ENCODE data around the gene DBX1.

Gene DBX1

DNA sequence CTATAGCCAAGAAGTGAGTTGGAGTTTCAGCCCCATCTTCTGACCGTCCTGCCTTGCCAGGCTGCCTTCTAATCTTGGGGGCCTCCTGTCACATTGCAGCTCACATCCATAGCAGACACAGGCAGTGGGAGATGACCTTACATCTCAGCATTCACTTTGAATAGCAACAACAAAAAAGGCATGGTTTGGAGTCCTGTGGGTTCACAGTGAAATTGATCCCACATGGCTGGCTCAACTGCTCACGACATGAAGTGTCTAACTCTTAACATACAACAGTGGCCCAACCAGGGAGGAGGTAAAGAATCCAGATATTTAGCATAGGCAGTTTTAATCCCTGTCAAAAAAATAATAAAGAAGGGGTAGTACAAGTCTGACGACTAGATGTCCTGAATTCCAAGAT, 38.1 kb downstream of the DBX1 start:
- no peak for DNase-seq (ENCODE audit: low read depth)
- TF ChIP-seq, protein P1, sequence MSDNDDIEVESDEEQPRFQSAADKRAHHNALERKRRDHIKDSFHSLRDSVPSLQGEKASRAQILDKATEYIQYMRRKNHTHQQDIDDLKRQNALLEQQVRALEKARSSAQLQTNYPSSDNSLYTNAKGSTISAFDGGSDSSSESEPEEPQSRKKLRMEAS (IDR thresholded peaks at IDR 0.05; ENCODE audit: low read depth, low read length): no peak
- TF ChIP-seq, protein P2, sequence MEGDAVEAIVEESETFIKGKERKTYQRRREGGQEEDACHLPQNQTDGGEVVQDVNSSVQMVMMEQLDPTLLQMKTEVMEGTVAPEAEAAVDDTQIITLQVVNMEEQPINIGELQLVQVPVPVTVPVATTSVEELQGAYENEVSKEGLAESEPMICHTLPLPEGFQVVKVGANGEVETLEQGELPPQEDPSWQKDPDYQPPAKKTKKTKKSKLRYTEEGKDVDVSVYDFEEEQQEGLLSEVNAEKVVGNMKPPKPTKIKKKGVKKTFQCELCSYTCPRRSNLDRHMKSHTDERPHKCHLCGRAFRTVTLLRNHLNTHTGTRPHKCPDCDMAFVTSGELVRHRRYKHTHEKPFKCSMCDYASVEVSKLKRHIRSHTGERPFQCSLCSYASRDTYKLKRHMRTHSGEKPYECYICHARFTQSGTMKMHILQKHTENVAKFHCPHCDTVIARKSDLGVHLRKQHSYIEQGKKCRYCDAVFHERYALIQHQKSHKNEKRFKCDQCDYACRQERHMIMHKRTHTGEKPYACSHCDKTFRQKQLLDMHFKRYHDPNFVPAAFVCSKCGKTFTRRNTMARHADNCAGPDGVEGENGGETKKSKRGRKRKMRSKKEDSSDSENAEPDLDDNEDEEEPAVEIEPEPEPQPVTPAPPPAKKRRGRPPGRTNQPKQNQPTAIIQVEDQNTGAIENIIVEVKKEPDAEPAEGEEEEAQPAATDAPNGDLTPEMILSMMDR (IDR thresholded peaks at IDR 0.05; ENCODE audit: low read depth, low read length): no peak
- no peak for TF ChIP-seq MYC (IDR thresholded peaks at IDR 0.05; ENCODE audit: low read depth, low read length)
- no peak for TF ChIP-seq POLR2A (IDR thresholded peaks at IDR 0.05; ENCODE audit: extremely low read depth, insufficient read length)
- H3K4me3 ChIP-seq (ENCODE audit: low read depth, low read length): no peak overlapping the region

DNA sequence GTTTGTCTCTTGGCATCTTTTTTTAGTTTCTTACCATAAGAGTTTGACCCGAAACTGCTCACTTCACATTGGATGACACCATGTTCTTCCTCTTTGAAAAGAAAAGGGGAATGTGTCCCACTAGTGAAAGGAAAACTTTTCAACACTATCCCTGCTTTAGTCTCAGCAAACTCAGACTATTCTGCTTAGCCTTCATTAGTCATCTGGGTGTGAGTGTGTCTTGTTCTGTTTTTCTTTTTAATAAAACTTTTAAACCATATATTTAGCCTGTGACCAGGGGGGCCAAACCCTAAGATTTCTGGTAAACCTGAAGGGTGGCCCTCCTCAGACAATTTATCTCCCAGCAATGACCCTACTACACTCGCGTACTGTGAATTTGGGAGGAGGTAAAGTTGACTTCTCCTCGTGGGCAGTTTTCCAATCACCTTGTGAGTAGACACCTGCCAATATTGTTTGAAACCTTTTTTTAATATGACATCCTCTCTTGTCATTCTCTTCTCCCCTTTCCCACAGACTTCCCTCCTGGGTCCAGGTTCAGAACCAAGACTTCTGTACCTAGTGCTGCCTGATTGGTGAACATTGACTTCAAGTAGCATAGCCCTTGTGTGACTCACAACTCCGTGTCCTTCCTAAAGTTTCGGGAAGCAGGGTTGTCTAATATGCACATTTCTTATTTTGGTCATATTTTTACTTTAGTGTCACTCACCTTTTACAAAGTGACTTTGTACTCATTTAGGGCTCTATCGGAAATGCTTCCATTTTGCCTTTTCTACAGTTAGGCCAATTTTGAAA, 39.9 kb downstream of the DBX1 start:
- TF ChIP-seq, protein P1 (IDR thresholded peaks at IDR 0.05; ENCODE audit: low read depth, low read length): no peak
- TF ChIP-seq MYC (IDR thresholded peaks at IDR 0.05; ENCODE audit: low read depth, low read length): no peak
- TF ChIP-seq, protein P2 (IDR thresholded peaks at IDR 0.05; ENCODE audit: low read depth, low read length): no peak
- no peak for TF ChIP-seq POLR2A (IDR thresholded peaks at IDR 0.05; ENCODE audit: extremely low read depth, insufficient read length)

DNA sequence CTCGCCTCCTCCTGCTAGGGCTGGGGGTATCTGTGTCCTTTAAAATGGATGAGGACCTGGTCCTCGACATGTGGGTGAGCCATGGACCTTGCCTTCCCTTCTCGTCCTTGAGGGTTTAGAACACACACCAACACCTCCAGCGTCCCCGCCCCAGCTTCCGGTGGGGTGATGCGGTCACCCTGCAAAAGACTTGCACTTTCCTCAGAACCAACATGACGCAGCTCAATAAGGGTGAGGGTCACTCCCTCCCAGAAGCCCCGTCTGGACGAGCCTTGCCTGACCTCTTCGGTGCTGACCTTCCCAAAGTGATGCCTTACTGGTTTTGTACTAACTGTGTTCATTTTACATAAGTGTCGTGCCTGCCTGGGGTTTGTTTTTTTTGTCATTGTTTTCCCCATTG, 41.0 kb downstream of the DBX1 start:
- H3K4me3 ChIP-seq (ENCODE audit: low read depth, low read length): no peak overlapping the region
- no peak for DNase-seq (ENCODE audit: low read depth)
- TF ChIP-seq MYC (IDR thresholded peaks at IDR 0.05; ENCODE audit: low read depth, low read length) (no peak), POLR2A (IDR thresholded peaks at IDR 0.05; ENCODE audit: extremely low read depth, insufficient read length) (no peak)
- TF ChIP-seq, protein P2 (IDR thresholded peaks at IDR 0.05; ENCODE audit: low read depth, low read length): no peak
- TF ChIP-seq, protein P1 (IDR thresholded peaks at IDR 0.05; ENCODE audit: low read depth, low read length): no peak

More for the DNA sequence above, 39.9 kb downstream of the DBX1 start:
- no peak for DNase-seq (ENCODE audit: low read depth)
- no peak overlapping the region for H3K4me3 ChIP-seq (ENCODE audit: low read depth, low read length)

DNA sequence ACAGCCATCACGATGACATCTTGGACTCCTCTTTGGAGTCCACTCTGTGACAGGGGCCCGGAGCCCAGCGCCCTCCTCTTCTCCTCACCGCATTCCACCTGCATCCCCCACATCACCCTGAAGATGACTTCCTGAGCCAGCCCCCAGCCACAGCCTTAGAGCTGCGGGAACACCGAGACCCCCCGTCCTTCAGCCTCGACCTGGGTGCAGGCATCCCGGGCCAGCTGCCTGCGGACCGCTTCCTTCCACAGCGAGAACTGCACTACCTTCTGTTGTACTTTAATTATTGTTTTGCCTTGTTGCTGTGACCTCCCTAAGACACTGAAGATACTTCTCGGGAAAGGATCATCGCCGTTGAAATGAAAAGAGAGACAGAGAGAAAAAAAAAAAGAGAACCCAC, 42.1 kb downstream of the DBX1 start:
- no peak overlapping the region for H3K4me3 ChIP-seq (ENCODE audit: low read depth, low read length)
- no peak for DNase-seq (ENCODE audit: low read depth)
- no peak for TF ChIP-seq MYC (IDR thresholded peaks at IDR 0.05; ENCODE audit: low read depth, low read length)
- TF ChIP-seq, protein P2 (IDR thresholded peaks at IDR 0.05; ENCODE audit: low read depth, low read length): no peak
- TF ChIP-seq POLR2A (IDR thresholded peaks at IDR 0.05; ENCODE audit: extremely low read depth, insufficient read length): no peak
- TF ChIP-seq, protein P1 (IDR thresholded peaks at IDR 0.05; ENCODE audit: low read depth, low read length): no peak

DNA sequence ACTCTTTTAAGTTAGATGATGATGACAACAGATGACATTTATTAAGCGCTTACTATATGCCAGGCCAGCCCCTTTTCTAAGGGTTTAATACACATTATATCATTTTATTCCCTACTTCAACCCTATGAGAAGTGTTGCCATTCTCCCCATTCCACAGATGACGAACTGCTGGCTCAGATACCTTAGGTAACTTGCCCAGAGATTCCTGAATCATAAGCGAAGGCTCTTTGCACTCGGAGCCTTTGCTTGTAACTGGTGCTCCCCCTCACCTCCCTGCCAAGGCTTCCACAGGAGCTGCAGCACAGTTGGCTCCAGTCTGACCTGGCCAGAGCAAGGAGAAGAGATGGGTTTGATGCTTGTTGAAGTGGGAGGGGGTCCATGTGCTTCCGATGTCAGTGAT, 43.0 kb downstream of the DBX1 start:
- TF ChIP-seq POLR2A (IDR thresholded peaks at IDR 0.05; ENCODE audit: extremely low read depth, insufficient read length) (no peak), MYC (IDR thresholded peaks at IDR 0.05; ENCODE audit: low read depth, low read length) (no peak)
- TF ChIP-seq, protein P2 (IDR thresholded peaks at IDR 0.05; ENCODE audit: low read depth, low read length): no peak
- TF ChIP-seq, protein P1 (IDR thresholded peaks at IDR 0.05; ENCODE audit: low read depth, low read length): no peak
- DNase-seq (ENCODE audit: low read depth): no peak
- no peak overlapping the region for H3K4me3 ChIP-seq (ENCODE audit: low read depth, low read length)

Measured in NB4 (cell line).